Activated naive CD8-positive, alpha-beta T cell treated with anti-CD3 and anti-CD28 coated beads, Interleukin-2, amount 50 U/mL, for 24 hours (primary cell): ENCODE measurements around the gene MATK.
A peak's percentile ranks its signal among the peaks of the same experiment; 100 is the strongest.
"Not testable (repeated sequence)": the region's sequence is repeated elsewhere in the genome, so short reads cannot be mapped to it uniquely, and the experiment has no call there.

ENCODE experiments used
- ATAC-seq: fragments of 150-1000 bp; cut with Tn5 transposase; one replicate; pipeline ENCODE4 v1.10.0; 2021
- DNase-seq: peaks from one replicate; pipeline ENCODE4 v3.0.0; 2021
- H3K27ac Mint-ChIP-seq: one replicate; pipeline ENCODE4 v1.8.0; 2021; ENCODE audit warnings: mild to moderate bottlenecking, mixed read lengths
- H3K27me3 Mint-ChIP-seq: one replicate; pipeline ENCODE4 v1.8.0; 2021; ENCODE audit warnings: mixed read lengths
- H3K36me3 Mint-ChIP-seq: one replicate; pipeline ENCODE4 v1.8.0; 2021; ENCODE audit warnings: low read depth, mixed read lengths
- H3K4me1 Mint-ChIP-seq: one replicate; pipeline ENCODE4 v1.8.0; 2021; ENCODE audit warnings: mixed read lengths
- H3K4me3 Mint-ChIP-seq: one replicate; pipeline ENCODE4 v1.8.0; 2021; ENCODE audit warnings: mild to moderate bottlenecking, moderate library complexity, mixed read lengths
- H3K9me3 Mint-ChIP-seq: one replicate; pipeline ENCODE4 v1.8.0; 2021; ENCODE audit warnings: mixed read lengths

The MATK gene

DNA sequence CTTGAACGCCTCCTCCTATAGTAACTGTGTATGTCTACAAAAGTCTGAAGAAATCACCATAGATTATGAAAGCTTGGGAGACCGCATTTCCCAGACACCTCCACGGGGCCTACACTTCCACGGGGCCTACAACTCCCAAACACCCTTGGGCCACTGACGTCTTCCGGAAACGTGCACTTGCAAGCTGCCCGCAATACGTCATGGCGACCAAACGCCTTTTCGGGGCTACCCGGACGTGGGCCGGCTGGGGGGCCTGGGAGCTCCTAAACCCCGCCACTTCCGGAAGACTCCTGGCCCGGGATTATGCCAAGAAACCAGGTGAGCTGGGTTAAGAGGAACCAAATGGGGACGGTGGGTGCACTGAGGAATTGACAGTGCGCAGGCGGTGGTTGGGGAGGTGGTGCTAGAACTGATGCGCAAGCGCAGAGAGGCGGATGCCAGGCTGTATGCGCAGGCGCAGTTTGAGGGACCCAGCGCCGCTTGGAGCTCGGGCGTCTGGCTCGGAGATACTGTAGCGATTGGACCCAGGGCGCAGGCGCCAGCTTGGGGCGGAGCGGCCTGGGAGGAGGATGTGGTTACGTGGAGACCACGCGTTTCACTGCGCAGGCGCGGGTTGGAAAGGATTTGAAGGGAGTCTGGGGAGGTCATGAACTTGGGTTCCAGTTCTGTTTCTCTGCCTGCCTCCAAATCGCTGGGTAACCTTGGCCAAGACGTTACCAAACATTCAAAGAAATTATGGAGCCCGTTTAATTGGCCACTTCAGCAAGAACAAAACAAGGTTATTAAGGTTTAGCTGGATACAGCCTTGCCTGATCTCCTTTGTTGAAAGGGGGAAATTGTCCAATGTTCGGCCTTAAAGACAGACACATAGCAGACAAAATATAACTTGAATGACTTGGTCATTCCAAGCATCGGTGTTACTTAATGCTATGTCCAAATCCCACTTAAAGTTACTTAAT lies 23.4 kb downstream of the MATK start, which contains the start of gene MRPL54:
Gene MRPL54, plus strand, starts transcription at position 182 of the 959 bp plus-strand sequence. Its CDS starts 19 bp downstream, at position 201.
- Mint-ChIP-seq H3K4me3 (peak within 1 kb of the TSS; percentile 95), H3K27ac (peak within 1 kb of the TSS; percentile 100), H3K36me3 (peaks cover 13% of the 10 kb centered on the region), H3K9me3 (no peaks in the 10 kb centered on the region), H3K4me1 (peaks cover 50% of the 10 kb centered on the region), H3K27me3 (peaks cover 3% of the 10 kb centered on the region)
- DNase-seq (peak; percentile 100), ATAC-seq (peak; percentile 87)

- H3K9me3 Mint-ChIP-seq: no peaks in the 10 kb centered on the region
- ATAC-seq: no peak
- peak overlapping the region; percentile 95 for H3K4me3 Mint-ChIP-seq
- no peak for DNase-seq
- peaks cover 13% of the 10 kb centered on the region for H3K36me3 Mint-ChIP-seq
- peaks cover 3% of the 10 kb centered on the region for H3K27me3 Mint-ChIP-seq
- H3K27ac Mint-ChIP-seq: peak overlapping the region; percentile 100
- H3K4me1 Mint-ChIP-seq: peaks cover 50% of the 10 kb centered on the region
These were observed 24.1 kb downstream of the MATK start for GRCh38 chr19:3762130-3762473.

- H3K27me3 Mint-ChIP-seq: peaks cover 3% of the 10 kb centered on the region
- no peaks in the 10 kb centered on the region for H3K9me3 Mint-ChIP-seq
- peaks cover 13% of the 10 kb centered on the region for H3K36me3 Mint-ChIP-seq
- ATAC-seq (peak; percentile 60), DNase-seq (peak; percentile 98)
- peaks cover 49% of the 10 kb centered on the region for H3K4me1 Mint-ChIP-seq
- peak within 1 kb of the TSS; percentile 100 for H3K27ac Mint-ChIP-seq
- H3K4me3 Mint-ChIP-seq: peak within 1 kb of the TSS; percentile 95
These were observed 24.6 kb downstream of the MATK start, which contains the start of gene APBA3 for GRCh38 chr19:3761382-3762129. APBA3 (minus strand) TSS chr19:3761692; CDS start chr19:3760264, 1,428 bp downstream.

GRCh38 chr19:3760871-3761361 lies 25.3 kb downstream of the MATK start:
- ATAC-seq: no peak
- Mint-ChIP-seq H3K27ac (peak overlapping the region; percentile 100), H3K4me3 (peak overlapping the region; percentile 95), H3K27me3 (peaks cover 3% of the 10 kb centered on the region), H3K36me3 (peaks cover 10% of the 10 kb centered on the region), H3K4me1 (peaks cover 45% of the 10 kb centered on the region), H3K9me3 (no peaks in the 10 kb centered on the region)
- DNase-seq: peak; percentile 11

DNA sequence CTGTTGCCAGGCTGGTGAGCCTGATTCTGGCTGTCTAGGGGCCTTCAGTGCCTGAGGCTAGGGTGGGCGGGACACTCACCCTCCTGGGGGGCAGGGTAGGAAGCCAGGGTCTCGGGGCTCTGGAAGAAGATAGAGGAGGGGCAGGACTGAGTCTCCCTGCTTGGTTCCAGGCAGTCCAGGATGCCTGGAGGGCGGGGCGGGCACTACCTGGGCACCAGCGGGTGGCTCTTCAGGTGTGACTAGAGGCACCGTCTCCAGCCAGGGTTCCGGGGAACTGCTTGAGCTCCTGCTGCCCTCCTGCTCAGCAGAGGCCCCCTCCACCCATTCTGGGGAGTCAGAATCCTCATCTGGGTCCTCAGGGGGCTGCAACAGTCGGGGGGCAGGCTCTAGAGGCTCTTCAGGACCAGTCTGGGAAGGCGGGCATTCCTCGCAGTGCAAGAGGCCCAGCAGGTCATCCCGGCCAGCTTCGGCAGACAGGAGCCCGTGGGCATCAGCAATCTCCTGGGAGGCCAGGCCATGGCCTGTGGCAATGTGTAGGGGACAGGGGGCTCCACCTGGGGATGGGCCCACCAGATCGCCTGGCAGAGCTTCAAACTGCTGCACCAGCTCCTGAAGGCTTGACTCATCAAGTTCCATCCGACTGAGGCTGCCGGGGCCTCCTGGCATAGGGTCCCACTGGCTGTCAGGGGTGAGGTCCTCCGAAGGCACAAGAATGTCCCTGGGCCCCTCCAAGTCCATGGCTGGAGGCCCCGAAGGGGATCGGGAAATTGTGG lies 26.5 kb downstream of the MATK start:
- Mint-ChIP-seq H3K27me3 (peaks cover 3% of the 10 kb centered on the region), H3K9me3 (no peaks in the 10 kb centered on the region), H3K27ac (no peak overlapping the region), H3K36me3 (peaks cover 16% of the 10 kb centered on the region), H3K4me3 (no peak overlapping the region), H3K4me1 (peaks cover 53% of the 10 kb centered on the region)
- no peak for DNase-seq
- ATAC-seq: no peak

- not testable (repeated sequence) for DNase-seq, H3K27ac Mint-ChIP-seq, H3K4me3 Mint-ChIP-seq, H3K9me3 Mint-ChIP-seq, H3K27me3 Mint-ChIP-seq, ATAC-seq
- H3K4me1 Mint-ChIP-seq: peaks cover 52% of the 10 kb centered on the region
- H3K36me3 Mint-ChIP-seq: peaks cover 16% of the 10 kb centered on the region
These were observed 27.9 kb downstream of the MATK start for GRCh38 chr19:3758297-3758696.

DNA sequence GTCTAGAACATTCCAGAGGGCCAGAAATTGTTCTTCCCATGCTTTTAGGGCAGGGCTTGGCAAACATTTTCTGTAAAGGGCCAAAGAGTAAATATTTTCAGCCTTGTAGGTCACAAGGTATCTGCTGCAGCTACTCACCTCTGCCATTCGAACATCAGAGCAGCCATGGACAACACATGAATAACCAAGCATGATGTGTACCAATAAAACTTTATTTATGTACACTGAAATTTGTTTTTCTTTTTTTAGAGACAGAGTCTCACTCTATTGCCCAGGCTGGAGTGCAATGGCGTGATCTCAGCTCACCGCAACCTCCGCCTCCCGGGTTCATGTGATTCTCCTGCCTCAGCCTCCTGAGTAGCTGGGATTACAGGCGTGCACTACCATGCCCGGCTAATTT lies 28.5 kb downstream of the MATK start:
- H3K27me3 Mint-ChIP-seq, H3K27ac Mint-ChIP-seq, H3K9me3 Mint-ChIP-seq, DNase-seq, ATAC-seq, H3K4me3 Mint-ChIP-seq: not testable (repeated sequence)
- H3K36me3 Mint-ChIP-seq: peaks cover 11% of the 10 kb centered on the region
- H3K4me1 Mint-ChIP-seq: peaks cover 46% of the 10 kb centered on the region

- no peak overlapping the region for H3K4me3 Mint-ChIP-seq
- DNase-seq (no peak), ATAC-seq (no peak)
- H3K4me1 Mint-ChIP-seq: peaks cover 12% of the 10 kb centered on the region
- H3K27ac Mint-ChIP-seq: no peak overlapping the region
- H3K27me3 Mint-ChIP-seq: no peaks in the 10 kb centered on the region
- peaks cover 13% of the 10 kb centered on the region for H3K36me3 Mint-ChIP-seq
- H3K9me3 Mint-ChIP-seq: no peaks in the 10 kb centered on the region
These were observed 32.4 kb downstream of the MATK start for GRCh38 chr19:3753631-3754410.

GRCh38 chr19:3752492-3752891 lies 33.7 kb downstream of the MATK start:
- ATAC-seq (no peak), DNase-seq (no peak)
- Mint-ChIP-seq H3K27ac (no peak overlapping the region), H3K36me3 (peaks cover 13% of the 10 kb centered on the region), H3K4me3 (no peak overlapping the region), H3K9me3 (no peaks in the 10 kb centered on the region), H3K4me1 (peaks cover 12% of the 10 kb centered on the region), H3K27me3 (no peaks in the 10 kb centered on the region)

- H3K36me3 Mint-ChIP-seq: peaks cover 13% of the 10 kb centered on the region
- ATAC-seq: no peak
These were observed 34.9 kb downstream of the MATK start for GRCh38 chr19:3751236-3751635.

GRCh38 chr19:3750211-3750610 lies 36.0 kb downstream of the MATK start:
- Mint-ChIP-seq H3K36me3 (peaks cover 11% of the 10 kb centered on the region), H3K9me3 (no peaks in the 10 kb centered on the region), H3K4me3 (no peak overlapping the region), H3K4me1 (peaks cover 5% of the 10 kb centered on the region), H3K27ac (no peak overlapping the region), H3K27me3 (no peaks in the 10 kb centered on the region)
- DNase-seq (no peak), ATAC-seq (no peak)

More at GRCh38 chr19:3751236-3751635, 34.9 kb downstream of the MATK start:
- DNase-seq: no peak
- Mint-ChIP-seq H3K27ac (no peak overlapping the region), H3K27me3 (no peaks in the 10 kb centered on the region), H3K4me3 (no peak overlapping the region), H3K4me1 (peaks cover 9% of the 10 kb centered on the region), H3K9me3 (no peaks in the 10 kb centered on the region)

DNA sequence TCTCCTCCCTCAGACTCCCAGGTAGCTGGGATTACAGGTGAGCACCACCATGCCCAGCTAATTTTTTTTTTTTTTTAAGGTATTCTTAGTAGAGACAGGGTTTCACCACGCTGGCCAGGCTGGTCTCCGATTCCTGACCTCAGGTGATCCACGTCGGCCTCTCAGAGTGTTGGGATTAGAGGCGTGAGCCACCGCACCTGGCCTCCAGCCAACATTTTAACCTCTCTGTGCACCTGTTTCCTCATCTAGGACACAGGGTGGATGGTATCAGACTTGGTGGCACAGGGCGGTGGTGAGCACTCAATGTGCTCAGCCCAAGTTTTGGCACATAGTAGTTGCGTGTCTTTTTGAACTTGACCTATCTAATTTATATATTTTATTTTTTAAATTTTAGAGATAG lies 37.2 kb downstream of the MATK start:
- DNase-seq (no peak), ATAC-seq (no peak)
- no peaks in the 10 kb centered on the region for H3K4me1 Mint-ChIP-seq
- H3K36me3 Mint-ChIP-seq: peaks cover 7% of the 10 kb centered on the region
- no peaks in the 10 kb centered on the region for H3K9me3 Mint-ChIP-seq
- no peak overlapping the region for H3K4me3 Mint-ChIP-seq
- no peak overlapping the region for H3K27ac Mint-ChIP-seq
- no peaks in the 10 kb centered on the region for H3K27me3 Mint-ChIP-seq

DNA sequence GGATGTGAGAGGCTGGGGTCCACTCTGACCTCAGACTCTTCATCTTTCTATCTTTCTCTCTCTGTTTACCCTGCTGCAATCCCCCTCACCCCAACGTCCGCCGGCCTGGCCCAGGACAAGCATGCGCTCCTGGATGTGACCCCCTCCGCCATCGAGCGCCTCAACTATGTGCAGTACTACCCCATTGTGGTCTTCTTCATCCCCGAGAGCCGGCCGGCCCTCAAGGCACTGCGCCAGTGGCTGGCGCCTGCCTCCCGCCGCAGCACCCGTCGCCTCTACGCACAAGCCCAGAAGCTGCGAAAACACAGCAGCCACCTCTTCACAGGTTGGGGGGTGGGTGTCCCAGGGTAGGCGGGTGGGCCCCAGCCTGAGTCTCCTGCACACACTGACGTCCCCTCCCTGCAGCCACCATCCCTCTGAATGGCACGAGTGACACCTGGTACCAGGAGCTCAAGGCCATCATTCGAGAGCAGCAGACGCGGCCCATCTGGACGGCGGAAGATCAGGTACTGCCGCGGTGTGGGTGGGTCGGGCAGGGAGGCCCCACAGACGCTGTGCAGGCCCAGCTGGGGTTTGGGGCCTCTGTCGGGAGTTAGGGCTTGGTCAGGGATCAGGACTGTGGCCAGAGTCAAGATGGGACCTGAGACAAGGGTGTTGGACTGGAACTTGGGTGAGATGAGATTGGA lies 39.7 kb downstream of the MATK start:
- H3K27ac Mint-ChIP-seq: no peak overlapping the region
- no peaks in the 10 kb centered on the region for H3K4me1 Mint-ChIP-seq
- H3K9me3 Mint-ChIP-seq: no peaks in the 10 kb centered on the region
- H3K36me3 Mint-ChIP-seq: peaks cover 6% of the 10 kb centered on the region
- H3K27me3 Mint-ChIP-seq: no peaks in the 10 kb centered on the region
- DNase-seq (no peak), ATAC-seq (no peak)
- H3K4me3 Mint-ChIP-seq: no peak overlapping the region
